SH-SY5Y (cell line): ENCODE results near the gene DDX54.

Experiments used
- GATA2 ChIP-seq: IDR thresholded peaks from 2 replicates; pipeline ENCODE4 v1.6.1; 2011; ENCODE audit warnings: mild to moderate bottlenecking, low read depth, low read length
- GATA3 ChIP-seq: IDR thresholded peaks from 2 replicates; pipeline ENCODE4 v1.6.1; 2011; ENCODE audit warnings: low read depth, mild to moderate bottlenecking, low read length, moderate library complexity

Gene DDX54

GRCh38 chr12:113222730-113223531 lies 37.7 kb upstream of the DDX54 start:
- TF ChIP-seq GATA3 (no peak), GATA2 (no peak)

- TF ChIP-seq GATA3: no peak
- TF ChIP-seq GATA2: no peak
Observed at GRCh38 chr12:113221997-113222729, 36.9 kb upstream of the DDX54 start.

DNA sequence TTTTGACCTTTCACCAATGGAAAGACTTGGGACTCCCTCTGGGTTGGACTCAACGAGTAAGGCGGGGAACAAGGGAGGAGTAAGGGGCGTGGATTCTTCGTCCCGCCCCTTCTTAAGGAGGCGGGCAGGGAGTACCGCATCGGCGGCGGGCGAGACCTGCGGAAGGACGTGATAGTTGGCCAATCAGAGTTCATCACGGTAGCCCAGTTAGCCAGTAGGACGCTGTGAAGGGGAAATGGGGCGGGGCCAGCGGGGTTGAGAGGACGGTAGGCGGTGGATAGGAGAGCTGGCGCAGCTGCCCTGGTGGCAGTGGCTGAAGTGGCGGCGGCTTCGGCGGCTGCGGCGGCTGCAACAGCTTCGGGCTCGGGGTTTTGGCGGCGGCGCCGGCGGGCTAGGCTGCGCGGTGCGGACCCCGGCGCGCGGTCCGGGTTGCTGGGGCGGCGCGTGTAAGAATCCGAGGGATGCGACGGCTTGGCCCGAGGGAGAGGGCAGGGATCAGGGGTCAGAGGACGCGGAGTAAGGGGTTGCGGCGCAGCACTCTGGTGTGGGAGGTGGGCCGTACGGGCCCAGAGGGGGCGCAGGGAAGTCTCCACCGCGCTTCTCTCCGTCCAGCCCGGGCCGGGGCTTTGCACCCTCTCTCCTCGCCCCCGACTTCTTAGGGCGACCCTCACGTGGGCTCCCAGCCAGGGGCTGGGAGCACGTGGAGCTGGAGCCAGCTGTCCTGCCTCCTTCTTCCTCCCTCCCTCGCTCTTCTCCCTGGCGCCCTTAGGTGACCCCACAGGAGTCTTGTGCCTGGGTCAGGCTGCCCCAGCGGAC lies 36.1 kb upstream of the DDX54 start, which contains the start of gene TPCN1:
TPCN1 (plus strand) TSS at position 284 of the 816 bp plus-strand sequence. CDS start 5,389 bp downstream, outside the sequence.
- TF ChIP-seq GATA3: no peak
- TF ChIP-seq GATA2: no peak

DNA sequence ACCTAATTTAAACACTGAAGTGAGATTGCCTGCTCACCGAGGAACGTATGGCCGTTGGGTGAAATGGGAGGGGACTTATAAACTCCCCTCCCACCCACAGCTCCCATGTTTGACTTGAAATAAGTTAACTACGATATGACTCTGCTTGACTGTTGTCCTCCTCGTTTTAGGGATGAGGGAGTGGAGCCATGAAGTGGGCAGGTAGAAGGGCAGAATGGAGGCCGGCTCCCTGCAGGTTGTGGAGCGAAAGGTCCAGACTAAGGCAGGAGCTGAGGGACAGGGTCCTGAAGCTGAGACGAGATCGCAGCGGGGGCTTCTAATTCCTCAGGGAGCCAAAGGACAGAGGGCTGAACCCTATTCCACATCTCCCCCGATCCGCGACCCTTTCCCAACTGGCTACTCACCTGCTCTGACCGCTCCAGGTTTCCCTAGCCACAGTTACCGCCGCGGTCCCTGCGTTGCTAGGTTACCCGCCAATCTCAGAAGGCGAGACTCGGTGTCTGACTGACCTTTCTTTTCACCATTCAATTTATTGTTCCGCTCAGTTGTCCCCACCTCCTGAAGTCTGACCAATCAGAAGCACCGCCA lies 35.4 kb upstream of the DDX54 start:
- no peak for TF ChIP-seq GATA2
- TF ChIP-seq GATA3: no peak

GRCh38 chr12:113216027-113216426 lies 30.7 kb upstream of the DDX54 start:
- TF ChIP-seq GATA2 (no peak), GATA3 (no peak)

GRCh38 chr12:113214895-113215400 lies 29.7 kb upstream of the DDX54 start:
- TF ChIP-seq GATA2 (no peak), GATA3 (no peak)

DNA sequence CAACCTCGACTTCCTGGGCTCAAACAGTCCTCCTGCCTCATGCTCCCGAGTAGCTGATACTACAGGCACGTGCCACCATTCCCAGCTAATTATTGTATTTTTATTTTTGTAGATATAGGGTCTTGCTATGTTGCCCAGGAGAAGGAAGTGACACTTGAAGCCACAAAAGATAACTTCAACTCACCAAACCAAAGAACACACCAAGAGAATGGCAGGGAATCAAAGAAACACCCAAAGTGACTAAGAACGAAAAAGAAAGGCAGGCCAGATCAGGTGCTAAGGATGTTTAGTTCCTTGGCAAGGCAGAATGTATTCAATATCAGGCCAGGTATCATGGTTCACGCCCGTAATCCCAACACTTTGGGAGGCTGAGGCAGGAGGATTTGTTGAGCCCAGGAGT lies 25.9 kb upstream of the DDX54 start:
- no peak for TF ChIP-seq GATA2
- no peak for TF ChIP-seq GATA3

- TF ChIP-seq GATA3 (no peak), GATA2 (no peak)
Observed at GRCh38 chr12:113208041-113208934, 23.0 kb upstream of the DDX54 start.

DNA sequence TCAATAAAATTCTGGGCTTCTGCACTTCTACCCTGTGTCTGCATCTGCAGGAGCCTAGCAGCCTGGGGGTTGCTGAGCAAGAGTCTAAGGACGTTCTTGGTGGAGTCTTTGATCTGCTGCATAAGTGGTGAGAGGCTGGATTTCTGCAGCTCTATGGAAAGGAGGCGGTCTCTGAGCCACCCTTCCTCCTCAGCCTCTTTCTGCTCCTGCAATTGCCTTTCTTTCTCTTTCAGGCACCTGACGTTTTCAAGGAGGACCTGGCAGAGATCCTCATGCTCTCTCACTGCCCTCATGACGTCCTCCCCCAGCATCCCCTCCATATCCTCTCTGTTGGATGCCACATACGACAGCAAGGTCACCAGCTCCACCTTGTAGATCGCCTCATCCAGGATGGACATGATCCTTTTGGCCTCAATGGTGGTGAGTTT lies 22.3 kb upstream of the DDX54 start:
- TF ChIP-seq GATA3 (no peak), GATA2 (no peak)

GRCh38 chr12:113204804-113205203 lies 19.5 kb upstream of the DDX54 start:
- TF ChIP-seq GATA3 (no peak), GATA2 (no peak)

DNA sequence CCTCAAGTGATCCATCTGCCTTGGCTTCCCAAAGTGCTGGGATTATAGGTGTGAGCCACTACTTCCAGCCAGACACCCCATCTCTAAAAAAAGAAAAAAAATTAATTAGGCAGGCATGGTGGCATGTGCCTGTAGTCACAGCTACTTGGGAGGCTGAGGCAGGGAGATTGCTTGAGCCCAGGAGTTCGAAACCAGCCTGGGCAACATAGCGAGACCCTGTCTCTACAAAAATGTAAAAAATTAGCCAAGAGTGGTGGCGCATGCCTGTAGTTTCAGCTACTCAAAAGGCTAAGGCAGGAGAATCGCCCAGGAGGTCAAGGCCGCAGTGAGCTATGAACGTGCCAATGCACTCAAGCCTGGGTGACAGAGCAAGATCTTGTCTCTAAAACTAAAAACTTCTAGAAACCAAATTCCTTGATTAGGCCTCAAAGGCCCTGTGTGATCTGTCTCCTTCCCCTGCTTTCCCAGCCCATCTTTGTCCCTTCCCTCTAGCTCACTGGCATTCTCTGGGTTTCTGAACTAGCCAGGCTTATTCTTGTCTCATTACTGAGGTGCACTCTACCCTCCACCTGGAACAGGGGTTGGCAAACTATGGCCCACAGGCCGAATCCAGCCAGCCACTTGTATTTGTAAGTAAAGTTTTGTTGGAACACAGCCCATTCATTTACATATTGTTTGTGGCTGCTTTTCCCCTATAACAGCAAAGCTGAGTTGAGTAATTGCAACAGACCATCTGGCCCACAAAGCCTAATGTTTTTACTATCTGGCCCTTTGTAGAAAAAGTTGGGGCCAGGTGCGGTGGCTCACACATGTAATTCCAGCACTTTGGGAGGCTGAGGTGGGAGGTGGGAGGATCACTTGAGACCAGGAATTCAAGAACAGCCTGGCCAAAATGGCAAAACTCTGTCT lies 18.8 kb upstream of the DDX54 start:
- no peak for TF ChIP-seq GATA3
- no peak for TF ChIP-seq GATA2
